Neural progenitor cell (in vitro differentiated cells): ENCODE results near the gene LAG3.

Source experiments
- EZH2phosphoT487 ChIP-seq: fragments of 200-600 bp; sonication (generic); IDR thresholded peaks from 2 replicates; pipeline ENCODE4 v1.6.1; 2017; ENCODE audit warnings: antibody characterized with exemption
- TF ChIP-seq, protein P1 (sequence below): fragments of 200-600 bp; sonication (generic); IDR thresholded peaks from 2 replicates; pipeline ENCODE4 v1.5.1; 2017; ENCODE audit warnings: antibody characterized with exemption, mild to moderate bottlenecking

DNA sequence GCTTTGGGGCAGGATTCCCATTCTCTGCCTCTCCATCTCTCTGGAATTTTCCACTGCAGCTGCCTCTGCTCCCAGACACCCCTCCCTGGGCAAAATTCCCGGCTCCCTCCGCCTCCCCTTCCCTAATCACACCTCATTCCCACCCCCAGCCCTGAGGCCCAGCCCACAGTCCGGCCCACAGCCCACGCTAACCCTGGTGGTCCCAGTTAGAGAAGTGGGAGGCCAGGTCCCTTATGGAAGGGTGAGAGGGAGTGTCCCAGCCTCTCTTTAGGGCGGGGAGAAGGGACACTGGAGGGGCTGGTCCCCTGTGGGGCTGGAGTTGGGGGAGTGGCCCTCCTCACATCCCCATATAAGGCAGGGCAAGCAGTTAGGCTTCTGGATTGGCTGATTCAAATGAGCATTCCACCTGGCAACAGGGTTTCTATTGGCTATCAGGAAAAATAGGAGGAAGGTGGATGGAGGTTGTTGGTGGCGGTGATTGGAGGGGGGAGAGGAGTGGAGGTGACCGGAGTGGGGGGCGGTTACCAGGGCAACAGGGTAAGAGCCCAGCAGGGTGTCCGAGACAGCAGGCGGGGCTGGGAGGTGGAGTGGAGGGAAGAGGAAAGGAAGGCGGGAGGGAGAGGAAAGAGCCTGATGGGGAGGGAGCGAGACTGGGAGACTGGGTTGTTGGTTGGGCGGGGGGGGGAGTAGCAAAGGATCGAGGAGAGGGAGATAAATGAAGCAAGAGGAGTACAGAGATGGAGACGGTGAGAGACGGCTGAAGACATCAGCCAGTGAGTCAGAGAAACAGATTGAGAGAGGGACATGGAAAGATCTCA, 8.1 kb upstream of the LAG3 start:
- TF ChIP-seq, protein P1, sequence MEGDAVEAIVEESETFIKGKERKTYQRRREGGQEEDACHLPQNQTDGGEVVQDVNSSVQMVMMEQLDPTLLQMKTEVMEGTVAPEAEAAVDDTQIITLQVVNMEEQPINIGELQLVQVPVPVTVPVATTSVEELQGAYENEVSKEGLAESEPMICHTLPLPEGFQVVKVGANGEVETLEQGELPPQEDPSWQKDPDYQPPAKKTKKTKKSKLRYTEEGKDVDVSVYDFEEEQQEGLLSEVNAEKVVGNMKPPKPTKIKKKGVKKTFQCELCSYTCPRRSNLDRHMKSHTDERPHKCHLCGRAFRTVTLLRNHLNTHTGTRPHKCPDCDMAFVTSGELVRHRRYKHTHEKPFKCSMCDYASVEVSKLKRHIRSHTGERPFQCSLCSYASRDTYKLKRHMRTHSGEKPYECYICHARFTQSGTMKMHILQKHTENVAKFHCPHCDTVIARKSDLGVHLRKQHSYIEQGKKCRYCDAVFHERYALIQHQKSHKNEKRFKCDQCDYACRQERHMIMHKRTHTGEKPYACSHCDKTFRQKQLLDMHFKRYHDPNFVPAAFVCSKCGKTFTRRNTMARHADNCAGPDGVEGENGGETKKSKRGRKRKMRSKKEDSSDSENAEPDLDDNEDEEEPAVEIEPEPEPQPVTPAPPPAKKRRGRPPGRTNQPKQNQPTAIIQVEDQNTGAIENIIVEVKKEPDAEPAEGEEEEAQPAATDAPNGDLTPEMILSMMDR, result no peak
- TF ChIP-seq EZH2phosphoT487, result no peak
